Inflammatory macrophage (primary cell): ENCODE results near the gene LPP.

Experiments used
- DNase-seq, 2 donors: peaks; one replicate each; pipeline ENCODE4 v3.0.0-alpha.2; 2020 to 2022

Gene LPP

GRCh38 chr3:188860147-188860546, 706.2 kb downstream of the LPP start:
- no peak for DNase-seq

- DNase-seq, result no peak
Observed at GRCh38 chr3:188861842-188862744, 708.1 kb downstream of the LPP start.

DNA sequence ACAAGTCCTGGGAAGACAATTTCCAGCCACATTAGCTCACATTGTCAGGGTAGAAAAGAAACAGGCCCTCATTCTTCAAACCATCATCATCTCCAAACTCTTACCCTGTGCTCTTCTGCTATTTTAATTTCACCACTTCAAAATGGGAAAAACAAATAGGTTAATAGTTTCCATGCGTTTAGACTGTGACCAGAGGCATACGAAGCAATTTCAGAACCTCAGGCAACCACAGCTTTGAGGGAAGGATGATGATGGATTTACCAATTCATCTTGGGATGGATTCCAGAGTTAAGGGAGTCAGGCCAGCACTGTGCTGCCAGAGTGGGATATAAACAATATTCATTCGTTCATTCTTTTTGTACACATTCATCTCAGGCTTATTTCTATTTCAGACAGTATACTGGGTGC, 710.0 kb downstream of the LPP start:
- DNase-seq, result no peak

DNA sequence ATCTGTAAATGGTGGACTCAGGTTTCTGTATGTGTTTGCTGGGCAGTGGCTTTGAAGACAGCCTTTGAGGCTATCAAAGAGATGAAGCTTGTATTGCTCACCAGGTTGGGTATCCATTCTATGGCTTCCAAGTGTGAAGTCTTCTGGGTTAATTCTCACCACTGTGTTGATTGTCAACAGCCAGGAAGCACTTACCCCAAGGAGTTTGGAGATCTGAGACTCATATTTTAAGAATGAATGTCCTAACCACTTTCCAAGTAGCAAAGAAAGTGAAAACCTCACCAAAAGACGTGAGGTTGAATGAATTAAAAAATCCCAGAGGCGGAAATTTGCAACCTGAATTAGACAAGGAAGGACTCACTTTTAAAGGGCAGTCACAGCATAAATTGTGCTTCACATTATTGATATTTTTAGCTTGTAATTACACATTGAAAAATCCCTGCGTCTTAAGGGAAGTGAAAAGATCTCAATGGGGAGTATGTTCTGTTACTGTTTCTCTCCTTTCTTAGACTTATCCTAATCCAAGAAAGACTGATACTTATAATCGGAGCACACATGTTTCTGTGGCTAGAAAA, 713.8 kb downstream of the LPP start:
- no peak for DNase-seq

DNA sequence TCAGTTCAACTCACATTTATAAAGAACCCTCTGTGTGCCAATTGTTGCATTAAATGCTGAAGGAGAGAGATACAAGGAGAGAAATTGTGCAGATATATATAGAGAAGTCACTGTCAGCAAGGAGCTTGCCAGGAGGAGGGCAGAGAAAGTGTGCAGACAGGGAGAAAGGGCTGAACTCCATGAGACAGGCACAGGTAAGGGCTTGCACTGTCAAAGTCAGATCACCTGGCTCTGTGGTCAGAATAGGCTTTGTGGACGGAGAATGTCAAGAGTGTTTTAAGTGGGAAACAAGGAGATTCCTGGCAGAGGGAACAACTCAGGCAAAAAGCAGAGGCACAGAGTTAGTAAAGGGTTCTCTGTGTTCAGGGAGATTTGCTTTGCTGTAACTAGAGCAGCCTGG, 714.8 kb downstream of the LPP start:
- DNase-seq, result no peak

DNA sequence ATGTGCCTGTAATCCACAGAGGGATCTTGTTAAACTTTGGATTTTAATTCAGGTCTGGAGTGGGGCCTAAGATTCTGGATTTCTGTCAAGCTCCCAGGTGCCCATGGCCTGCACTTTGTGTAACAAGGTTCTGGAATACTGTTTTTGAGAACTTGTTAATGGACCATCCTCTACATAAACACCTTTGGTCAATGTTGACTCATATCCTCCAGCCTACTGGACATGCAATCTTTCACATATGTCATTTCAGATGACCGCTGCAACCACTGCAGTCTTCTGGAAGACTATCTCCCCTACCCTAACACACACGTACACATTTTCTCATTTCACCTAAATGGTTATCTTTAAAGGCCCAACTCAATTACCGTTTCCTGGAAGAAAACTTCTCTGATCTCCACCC, 715.7 kb downstream of the LPP start:
- DNase-seq, result no peak

DNA sequence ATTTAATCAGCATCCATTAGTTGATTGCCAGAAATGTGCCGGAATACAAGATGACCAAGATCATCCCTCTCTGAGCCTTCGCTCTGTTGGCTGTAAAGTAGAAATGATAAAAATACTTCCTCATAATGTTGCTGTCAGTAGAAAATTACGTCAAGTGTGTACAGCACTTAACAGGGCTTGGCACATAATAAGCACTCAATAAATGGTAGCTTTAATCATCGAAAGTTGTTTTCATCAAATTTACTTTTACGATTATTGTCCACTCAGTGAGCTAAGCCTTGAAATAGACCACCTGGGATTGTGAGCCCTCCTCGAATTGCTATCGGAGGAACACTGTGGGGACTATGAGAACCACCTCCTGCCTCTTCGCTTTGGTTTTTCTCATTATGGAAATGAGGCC, 716.5 kb downstream of the LPP start:
- DNase-seq, result no peak

- no peak for DNase-seq
Observed at GRCh38 chr3:188874576-188874975, 720.6 kb downstream of the LPP start.

GRCh38 chr3:188875413-188875812, 721.5 kb downstream of the LPP start:
- DNase-seq, result no peak

GRCh38 chr3:188876370-188876769, 722.4 kb downstream of the LPP start:
- DNase-seq, result no peak

- DNase-seq, result no peak
Observed at GRCh38 chr3:188877381-188877780, 723.4 kb downstream of the LPP start.

DNA sequence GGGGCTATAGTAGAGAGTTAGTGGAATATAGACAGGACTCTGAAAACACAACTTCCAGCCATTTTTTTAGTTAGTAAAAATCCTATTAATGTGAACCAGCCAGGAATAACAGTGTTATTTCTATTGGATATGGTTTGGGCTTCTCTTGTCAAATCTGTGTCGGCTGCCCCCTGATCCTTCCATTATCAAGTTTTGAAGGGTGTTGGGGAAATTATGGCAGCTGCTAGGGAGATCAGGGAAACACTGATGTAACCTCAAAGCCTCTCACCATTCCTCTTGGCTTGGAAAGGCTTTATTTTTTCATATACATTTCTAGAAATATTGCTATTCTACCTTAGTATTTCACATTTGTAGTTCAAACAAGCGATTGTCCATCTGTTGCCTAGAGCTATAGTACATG, 724.1 kb downstream of the LPP start:
- no peak for DNase-seq

DNA sequence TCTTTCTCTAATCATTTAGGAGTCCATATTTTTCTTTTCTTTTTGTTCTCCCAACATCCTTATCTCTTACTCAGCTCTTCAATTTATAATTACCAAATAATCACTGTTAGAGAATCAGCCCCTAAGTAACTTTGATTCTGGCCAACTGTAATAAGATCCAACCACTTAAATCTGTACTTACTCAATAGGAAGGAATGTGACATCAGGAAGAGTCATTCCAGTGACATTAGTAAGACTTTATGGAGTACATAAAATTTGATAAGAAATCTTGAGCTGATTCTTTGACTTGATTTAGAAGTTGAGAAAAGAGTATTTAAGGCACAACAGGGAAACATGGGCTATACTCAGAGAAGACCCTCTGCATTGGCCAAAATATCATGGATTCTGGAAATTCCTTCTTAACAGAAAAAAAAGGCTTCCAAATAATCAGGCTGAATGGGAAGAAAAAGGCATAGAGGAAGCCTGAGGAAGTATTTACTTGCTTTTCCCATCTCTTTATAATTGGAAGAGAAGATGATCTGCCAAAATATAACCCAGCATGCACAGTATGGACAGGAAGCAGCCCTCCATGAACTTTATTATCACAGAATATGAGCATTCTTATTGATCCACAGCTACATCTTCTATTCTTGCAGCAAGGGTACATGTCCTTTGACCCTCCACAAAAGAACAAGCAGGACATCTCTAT, 728.1 kb downstream of the LPP start:
- no peak for DNase-seq

DNA sequence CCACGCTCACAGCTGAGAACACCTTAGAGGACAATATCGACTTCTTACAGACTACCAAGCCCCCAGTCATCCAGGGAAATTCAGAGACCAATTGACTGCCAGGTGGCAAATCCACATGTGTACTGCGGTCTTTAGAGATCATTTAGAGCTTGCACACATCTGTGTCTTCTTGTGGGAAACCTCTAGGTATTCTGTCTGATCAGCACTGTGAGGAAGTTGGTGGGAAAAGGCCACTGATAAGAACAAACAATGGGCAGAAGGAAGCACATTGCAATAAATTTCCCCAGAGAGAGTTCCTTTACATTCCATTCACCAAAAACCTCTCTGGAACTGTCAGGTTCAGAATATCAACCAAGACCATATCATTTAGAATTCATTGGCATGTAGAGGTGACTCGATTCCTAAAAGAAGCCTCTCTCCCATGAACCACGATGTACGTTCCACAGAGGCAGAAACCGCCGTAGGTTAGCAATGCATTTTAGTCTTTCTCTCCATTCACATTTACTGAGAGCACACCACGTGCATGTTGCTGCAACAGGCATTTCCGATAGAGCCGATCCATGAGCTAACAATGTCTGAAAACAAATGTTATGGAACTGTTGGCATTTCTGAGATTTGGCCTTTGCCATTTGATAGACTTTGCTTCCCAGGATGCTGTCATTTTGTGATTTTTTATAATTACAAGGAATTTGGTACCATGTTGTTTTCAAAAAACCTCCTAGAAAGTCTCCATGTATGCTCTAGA, 730.5 kb downstream of the LPP start:
- no peak for DNase-seq

DNA sequence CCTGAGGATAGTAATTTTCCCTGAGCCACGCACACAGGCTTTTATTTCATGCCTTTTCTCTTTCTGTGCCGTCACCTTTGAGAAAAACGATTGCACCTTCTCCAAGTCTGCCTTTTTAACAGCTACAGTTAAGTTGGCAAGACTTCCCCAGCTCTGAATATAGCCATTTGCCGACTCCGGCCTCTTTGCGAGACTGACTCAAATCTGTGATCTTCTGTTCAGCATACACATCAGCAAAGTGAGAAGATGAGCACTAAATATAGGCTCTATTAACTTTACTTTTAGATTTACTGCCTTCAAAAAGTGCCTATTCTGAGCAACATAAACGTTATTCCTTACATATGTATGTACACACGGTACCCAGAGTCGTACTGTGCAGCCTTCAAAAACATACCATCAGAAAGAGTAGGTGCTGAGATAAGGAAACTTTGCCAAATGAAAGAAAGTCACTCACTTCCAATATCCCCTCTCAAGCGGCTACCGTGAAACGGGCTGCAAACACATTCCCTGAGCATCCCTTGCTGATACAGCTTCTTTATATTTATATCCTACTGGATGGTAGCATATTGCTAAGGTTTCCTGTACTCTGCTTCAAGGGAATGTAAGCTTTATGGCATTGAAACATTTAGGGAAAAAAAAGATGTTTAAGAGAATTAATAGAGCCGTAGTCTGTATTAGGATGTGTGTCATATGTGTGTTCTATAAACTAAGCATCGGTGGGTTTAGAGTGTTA, 734.5 kb downstream of the LPP start:
- DNase-seq, result no peak

GRCh38 chr3:188889054-188889491, 735.1 kb downstream of the LPP start:
- DNase-seq, result no peak

GRCh38 chr3:188890572-188891270, 736.8 kb downstream of the LPP start:
- no peak for DNase-seq

DNA sequence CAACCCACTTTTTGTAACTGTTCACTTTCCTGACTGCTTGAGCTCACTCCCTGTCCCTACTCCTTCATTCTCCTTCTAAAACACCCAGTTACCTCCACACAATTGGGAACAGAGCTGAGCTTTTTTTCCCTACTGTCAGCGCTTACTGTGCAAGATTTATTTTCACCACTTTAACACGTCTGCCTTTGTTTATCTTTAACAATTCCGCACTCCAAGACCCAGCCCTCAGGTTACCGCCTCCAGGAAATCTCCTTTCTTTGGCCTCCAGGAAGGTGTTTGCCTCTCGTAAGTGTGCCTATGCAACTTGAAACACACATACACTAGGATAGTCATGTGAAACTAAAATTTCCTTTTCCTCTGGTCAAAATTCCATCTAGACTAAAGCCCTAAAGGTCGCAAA, 745.9 kb downstream of the LPP start:
- no peak for DNase-seq

DNA sequence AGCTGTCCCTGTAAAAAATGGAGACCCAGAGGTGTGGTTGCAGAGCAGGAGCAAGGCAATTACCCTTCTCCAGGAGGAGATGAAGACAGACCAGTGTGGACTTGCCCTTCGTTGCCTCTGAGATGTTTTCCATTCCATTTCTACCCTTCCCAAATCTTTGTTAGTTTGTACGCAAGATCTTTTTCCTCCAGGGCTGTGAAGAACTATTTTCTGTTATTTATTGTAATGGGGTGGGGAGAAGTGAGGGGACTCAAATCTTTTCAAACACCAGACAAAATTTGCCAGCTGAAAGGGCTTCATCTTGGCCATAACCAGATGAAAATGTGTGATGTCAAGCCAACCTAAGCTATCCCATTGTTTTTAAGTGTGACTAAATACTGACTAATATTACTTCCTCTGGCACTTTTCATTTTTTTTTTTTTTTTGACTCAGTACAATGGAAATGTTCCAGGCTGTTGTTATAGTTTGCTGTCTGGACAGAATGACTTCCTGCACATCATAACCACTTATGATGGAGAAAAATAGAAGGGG, 746.5 kb downstream of the LPP start:
- DNase-seq, result peak; percentile 29 to 41

- peak; percentile 36 to 42 for DNase-seq
Observed at GRCh38 chr3:188901126-188901525, 747.2 kb downstream of the LPP start.

- peak in 1 of 2 donors; percentile 17 for DNase-seq
Observed at GRCh38 chr3:188901671-188902287, 747.8 kb downstream of the LPP start.
